ENCODE results near the gene TTLL5. TPM values are rescaled to one million over a fixed set of nuclear protein-coding genes. Genes with fewer than 3 reads are reported as not detected.

Gene TTLL5
- total and polyA plus RNA-seq, 2 of the 13 experiments (the other 11 are each of a cell fraction or from before 2014, with no cell fraction given): 11.8 to 18.8 TPM

- intact Hi-C loops (cut with micrococcal nuclease; ENCODE audit: unreplicated experiment): no loop called here
Measured at GRCh38 chr14:75915045-75915444, 254.0 kb downstream of the TTLL5 start.

DNA sequence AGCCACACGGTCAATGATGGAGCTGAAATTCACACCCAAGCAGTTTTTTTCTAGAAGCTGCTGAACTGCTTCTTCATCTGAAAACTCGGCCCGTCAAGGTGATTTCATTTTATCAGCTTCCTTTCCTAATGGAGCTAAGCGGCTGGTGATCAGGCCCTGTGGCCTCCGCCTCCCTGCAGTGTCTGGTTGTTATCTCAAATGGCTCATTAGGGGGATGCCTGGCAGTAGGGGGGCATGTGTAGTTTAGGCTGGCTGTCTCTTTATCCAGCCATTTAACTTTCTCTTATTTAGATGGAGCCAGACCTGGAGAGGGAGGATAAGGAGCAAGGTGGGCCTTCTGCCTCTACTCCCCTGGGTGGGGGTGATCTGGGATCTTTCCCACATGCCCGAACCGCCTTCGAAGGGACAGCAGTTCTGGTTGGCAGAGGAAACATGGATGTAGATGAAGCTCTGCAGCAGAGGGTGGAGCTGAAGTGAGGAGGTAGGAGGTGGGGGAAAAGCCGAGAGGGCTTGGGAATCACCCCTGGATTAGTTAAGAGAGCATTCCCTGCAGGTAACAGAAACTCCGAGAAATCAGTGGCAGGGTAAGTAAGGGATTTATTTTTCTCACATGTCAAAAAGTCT, 256.4 kb downstream of the TTLL5 start:
- no peak overlapping the region for H3K4me3 ChIP-seq (replicated peaks in 1 of 3; ENCODE audit: insufficient read depth in 1 of 3, low read depth in 2 of 3, low read length in 3 of 3)
- no peak for FAIRE-seq
- WGBS (ENCODE audit: low lambda C conversion rate): 97% methylated on average over 10 of the region's 10 CpGs
- no peaks in the 10 kb centered on the region for H3K9me3 ChIP-seq (ENCODE audit: low read length)
- peaks cover 7% of the 10 kb centered on the region for H3K4me1 ChIP-seq (ENCODE audit: insufficient read depth, low read length)
- no peak overlapping the region for H3K4me2 ChIP-seq (ENCODE audit: low read depth, low read length)
- no peak overlapping the region for H3K27ac ChIP-seq (ENCODE audit: extremely low read length, insufficient read depth, low read length)
- ChIA-PET POLR2A (no interaction called here), CTCF (ENCODE audit: low intra/inter-chr PET ratio, low total read pairs) (no interaction called here)
- no peak for ATAC-seq
- no TSS peak for BruUV-seq (replicated peaks)
- in situ Hi-C loops (cut with HindIII; ENCODE audit: extremely low pct_ligation_motif_present, low pct_unique_long_range_greater_than_20kb): no loop called here
- intact Hi-C loops (cut with micrococcal nuclease; ENCODE audit: unreplicated experiment): no loop called here
- no peak for DNase-seq (ENCODE audit: low spot score)
- H3K9ac ChIP-seq (ENCODE audit: insufficient read depth, low read depth, low read length): no peak overlapping the region
- no peaks in the 10 kb centered on the region for H3K36me3 ChIP-seq (replicated peaks in 1 of 2; ENCODE audit: control insufficient read depth in 1 of 2, insufficient read depth in 2 of 2, low read length in 2 of 2)
- no peaks in the 10 kb centered on the region for H3K27me3 ChIP-seq (ENCODE audit: control insufficient read depth in 1 of 2, insufficient read depth in 2 of 2, low read length in 2 of 2)
- no peak overlapping the region for H2AFZ ChIP-seq (ENCODE audit: low read length)
- no peaks in the 10 kb centered on the region for H4K20me1 ChIP-seq (ENCODE audit: insufficient read depth, low read length)
- H3K79me2 ChIP-seq (ENCODE audit: insufficient read depth, low read length): no peaks in the 10 kb centered on the region
- TF ChIP-seq PHF5A (CRISPR knock-in tag; IDR thresholded peaks at IDR 0.05; ENCODE audit: low read depth, unreplicated experiment) (no peak), CREBL2 (CRISPR knock-in tag; IDR thresholded peaks at IDR 0.05; ENCODE audit: borderline replicate concordance) (no peak), STAG1 (CRISPR knock-in tag; IDR thresholded peaks at IDR 0.05) (no peak), KIAA2018 (CRISPR knock-in tag; IDR thresholded peaks at IDR 0.05; ENCODE audit: borderline replicate concordance) (no peak), ZNF431 (CRISPR knock-in tag; IDR thresholded peaks at IDR 0.05; ENCODE audit: borderline replicate concordance, low read depth) (no peak), SRSF4 (IDR thresholded peaks at IDR 0.05; ENCODE audit: low read depth, low read length, poor library complexity, severe bottlenecking) (no peak)

More at GRCh38 chr14:75915045-75915444, 254.0 kb downstream of the TTLL5 start:
- TF ChIP-seq SIX1 (CRISPR knock-in tag; IDR thresholded peaks at IDR 0.05; ENCODE audit: borderline replicate concordance): peak; percentile 42; the same call in 1 of the 2 replicates
- TF ChIP-seq ASH2L (IDR thresholded peaks at IDR 0.05; ENCODE audit: insufficient read length, low read depth, low read length): no peak
- TF ChIP-seq HMGA1 (CRISPR knock-in tag; conservative IDR thresholded peaks at IDR 0.05): no peak
- TF ChIP-seq ZNF614 (CRISPR knock-in tag; IDR thresholded peaks at IDR 0.05; ENCODE audit: borderline replicate concordance): no peak
- no peak for TF ChIP-seq FOSL2 (CRISPR knock-in tag; IDR thresholded peaks at IDR 0.05)
- peak; percentile 49; the same call in 1 of the 2 replicates for TF ChIP-seq CEBPB (IDR thresholded peaks at IDR 0.05; ENCODE audit: borderline replicate concordance, low read depth, low read length)
- H3K79me2 ChIP-seq (ENCODE audit: insufficient read depth, low read length): no peaks in the 10 kb centered on the region
- in situ Hi-C loops (cut with HindIII; ENCODE audit: extremely low pct_ligation_motif_present, low pct_unique_long_range_greater_than_20kb): no loop called here
- POLR2A ChIA-PET: no interaction called here
- no peaks in the 10 kb centered on the region; a peak in 1 of 5 replicates for H3K36me3 ChIP-seq (replicated peaks in 1 of 2; ENCODE audit: control insufficient read depth in 1 of 2, insufficient read depth in 2 of 2, low read length in 2 of 2)
- no peak for ATAC-seq
- CTCF ChIA-PET (ENCODE audit: low intra/inter-chr PET ratio, low total read pairs): interaction anchor here (0.8 kb wide), 1 partner anchor 8 kb away, joined by 3 read pairs; no protein-coding TSS in a partner anchor
- no TSS peak for BruUV-seq (replicated peaks)
- H4K20me1 ChIP-seq (ENCODE audit: insufficient read depth, low read length): no peaks in the 10 kb centered on the region
- no peak overlapping the region for H3K4me3 ChIP-seq (replicated peaks in 1 of 3; ENCODE audit: insufficient read depth in 1 of 3, low read depth in 2 of 3, low read length in 3 of 3)
- peak; percentile 17 for DNase-seq (ENCODE audit: low spot score)
- no peaks in the 10 kb centered on the region for H3K27me3 ChIP-seq (ENCODE audit: control insufficient read depth in 1 of 2, insufficient read depth in 2 of 2, low read length in 2 of 2)
- 96% methylated on average over 2 of the region's 2 CpGs for WGBS (ENCODE audit: low lambda C conversion rate)
- no peak overlapping the region for H2AFZ ChIP-seq (ENCODE audit: low read length)
- H3K9me3 ChIP-seq (ENCODE audit: low read length): no peaks in the 10 kb centered on the region
- H3K9ac ChIP-seq (ENCODE audit: insufficient read depth, low read depth, low read length): no peak overlapping the region
- no peak overlapping the region for H3K27ac ChIP-seq (ENCODE audit: extremely low read length, insufficient read depth, low read length)
- no peak for FAIRE-seq
- H3K4me1 ChIP-seq (ENCODE audit: insufficient read depth, low read length): peaks cover 7% of the 10 kb centered on the region
- no peak overlapping the region for H3K4me2 ChIP-seq (ENCODE audit: low read depth, low read length)
